NT2/D1 (cell line): ENCODE measurements around the gene GOLGA1.
"Not testable (repeated sequence)": the region's sequence is repeated elsewhere in the genome, so short reads cannot be mapped to it uniquely, and the experiment has no call there.

Experiments
- SUZ12 ChIP-seq: IDR thresholded peaks from 2 replicates; pipeline ENCODE4 v1.6.1; 2011; ENCODE audit not compliant: insufficient read length, insufficient read depth; ENCODE audit errors: extremely low read depth
- YY1 ChIP-seq: IDR thresholded peaks from 2 replicates; pipeline ENCODE4 v1.6.1; 2011; ENCODE audit not compliant: insufficient read length, insufficient read depth
- ZNF274 ChIP-seq: IDR thresholded peaks from 2 replicates; pipeline ENCODE4 v1.6.1; 2011; ENCODE audit warnings: mild to moderate bottlenecking, low read depth, low read length

DNA sequence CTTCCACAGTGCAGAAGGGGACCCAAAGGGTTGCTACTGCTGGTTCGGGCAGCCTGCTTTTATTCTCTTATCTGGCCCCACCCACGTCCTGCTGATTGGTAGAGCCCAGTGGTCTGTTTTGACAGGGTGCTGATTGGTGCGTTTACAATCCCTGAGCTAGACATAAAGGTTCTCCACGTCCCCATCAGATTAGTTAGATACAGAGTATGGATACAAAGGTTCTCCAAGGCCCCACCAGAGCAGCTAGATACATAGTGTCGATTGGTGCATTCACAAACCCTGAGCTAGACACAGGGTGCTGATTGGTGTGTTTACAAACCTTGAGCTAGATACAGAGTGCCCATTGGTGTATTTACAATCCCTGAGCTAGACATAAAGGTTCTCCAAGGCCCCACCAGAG lies 102.8 kb downstream of the GOLGA1 start:
- TF ChIP-seq ZNF274, SUZ12, YY1: not testable (repeated sequence)
